Activated CD8-positive, alpha-beta memory T cell treated with anti-CD3 and anti-CD28 coated beads, Interleukin-2, amount 50 U/mL, for 4 hours (primary cell): ENCODE results near the gene FSTL4.

ENCODE experiments used
- DNase-seq: peaks from one replicate; pipeline ENCODE4 v3.0.0-alpha.2; 2020

FSTL4 gene

DNA sequence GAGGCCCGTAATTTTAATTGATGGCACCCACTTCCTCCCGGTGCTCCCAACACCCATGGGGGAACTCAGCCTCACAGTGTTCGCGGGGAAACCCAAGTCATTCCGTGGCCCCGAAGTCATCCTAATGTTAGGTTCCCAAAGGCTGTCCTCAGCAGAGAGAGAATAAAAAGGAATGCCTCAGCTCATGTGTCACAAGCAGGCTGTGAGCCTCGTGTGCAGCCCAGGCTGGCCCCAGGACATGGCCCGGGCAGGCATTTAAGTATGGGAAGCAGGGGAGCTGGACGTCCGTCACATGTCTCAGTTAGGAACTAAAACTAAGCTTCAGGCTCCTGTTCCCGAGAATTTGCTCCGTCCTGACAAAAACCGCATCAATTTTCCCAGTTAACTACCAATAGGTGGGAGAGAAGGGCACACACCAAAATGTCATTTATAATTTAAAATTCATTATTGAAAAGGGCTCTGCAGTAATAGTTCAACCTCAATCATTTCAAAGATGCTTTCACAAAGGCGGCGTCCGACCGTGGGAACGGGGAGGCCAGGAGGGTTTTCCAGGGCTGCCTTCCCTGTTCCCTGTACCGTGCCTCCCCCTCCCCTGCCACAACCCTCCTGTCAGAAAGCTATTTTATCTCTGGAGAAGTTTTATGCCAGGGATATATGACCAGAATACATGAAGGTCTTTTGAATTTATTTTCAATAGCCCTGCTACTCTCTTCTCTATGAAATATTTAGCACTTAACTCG lies 137.3 kb downstream of the FSTL4 start:
- DNase-seq = no peak

DNA sequence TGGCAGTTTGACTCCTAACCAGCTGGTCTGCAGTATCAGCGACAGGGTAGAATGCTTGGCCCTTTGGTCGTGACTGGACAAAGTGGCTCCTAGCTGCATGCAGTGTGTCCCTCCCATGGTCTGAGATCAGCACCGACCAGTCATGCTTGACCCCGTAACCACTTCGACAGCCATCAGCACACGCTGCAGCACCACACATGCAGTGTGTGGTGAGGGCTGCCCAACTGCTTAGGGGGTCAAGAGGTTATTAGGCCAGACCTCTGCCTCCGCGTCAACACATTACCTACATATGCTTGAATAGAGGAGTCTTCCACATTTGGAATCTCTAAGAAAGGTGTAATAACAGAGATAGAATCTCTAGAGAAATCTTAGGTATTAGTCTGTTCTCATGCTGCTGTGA lies 139.1 kb downstream of the FSTL4 start:
- no peak for DNase-seq

DNA sequence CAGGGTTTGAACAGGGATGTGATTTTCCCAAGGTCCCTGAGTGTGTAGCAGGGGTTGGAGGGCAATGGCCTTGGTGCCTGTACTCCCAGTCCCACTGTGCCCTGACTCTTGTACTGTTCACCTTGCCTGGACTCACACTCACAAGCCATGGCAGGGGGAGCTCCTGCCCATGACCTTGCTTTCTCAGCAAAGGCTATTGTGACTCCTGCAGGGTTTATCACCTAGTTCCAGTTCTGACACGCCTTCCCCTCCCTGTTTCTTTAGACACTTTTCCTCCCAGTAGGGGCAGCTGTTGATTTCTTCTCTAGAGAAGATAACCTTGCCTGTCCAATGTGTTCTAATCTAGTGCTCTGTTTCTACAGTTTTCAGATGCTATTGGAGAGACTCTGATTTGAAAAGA lies 139.5 kb downstream of the FSTL4 start:
- DNase-seq = no peak

- no peak for DNase-seq
Measured at GRCh38 chr5:133471699-133472098, 140.6 kb downstream of the FSTL4 start.

DNA sequence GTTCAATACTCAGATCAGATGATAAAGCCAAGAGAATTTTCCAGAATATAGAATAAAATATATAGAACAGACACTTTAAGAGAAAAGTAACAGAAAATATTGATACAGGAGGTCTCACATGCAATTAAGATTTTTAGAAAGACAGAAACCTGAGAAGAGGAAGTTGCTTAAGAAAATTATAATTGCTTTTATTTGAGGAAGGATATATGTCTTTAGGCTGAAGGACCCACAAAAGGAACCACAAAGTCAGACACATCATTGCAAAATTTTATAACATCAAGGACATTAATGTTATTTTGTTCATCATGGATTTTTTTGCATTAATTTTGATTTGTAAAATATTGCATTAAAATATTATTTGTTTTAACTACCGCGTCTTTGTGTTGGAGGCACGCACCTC lies 141.5 kb downstream of the FSTL4 start:
- no peak for DNase-seq

DNA sequence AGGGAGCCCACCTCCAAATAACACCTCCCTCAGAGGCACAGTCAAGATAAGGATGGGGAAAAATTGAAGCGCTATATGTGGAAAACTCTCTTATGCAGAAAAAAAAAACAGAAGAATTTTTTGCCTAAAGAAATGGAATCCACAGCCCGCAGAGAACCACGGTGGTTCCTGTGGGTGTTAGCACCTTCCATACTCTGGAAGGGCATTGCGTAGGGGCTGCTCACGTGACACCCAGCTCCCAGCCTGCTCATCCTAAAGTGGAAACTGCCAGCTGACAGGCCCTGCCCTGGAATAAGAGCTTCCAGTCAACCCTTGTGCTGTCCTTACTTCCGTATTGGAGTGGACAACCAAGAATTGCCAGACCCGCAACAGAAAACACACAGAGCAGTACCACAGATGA lies 142.5 kb downstream of the FSTL4 start:
- DNase-seq = no peak

DNA sequence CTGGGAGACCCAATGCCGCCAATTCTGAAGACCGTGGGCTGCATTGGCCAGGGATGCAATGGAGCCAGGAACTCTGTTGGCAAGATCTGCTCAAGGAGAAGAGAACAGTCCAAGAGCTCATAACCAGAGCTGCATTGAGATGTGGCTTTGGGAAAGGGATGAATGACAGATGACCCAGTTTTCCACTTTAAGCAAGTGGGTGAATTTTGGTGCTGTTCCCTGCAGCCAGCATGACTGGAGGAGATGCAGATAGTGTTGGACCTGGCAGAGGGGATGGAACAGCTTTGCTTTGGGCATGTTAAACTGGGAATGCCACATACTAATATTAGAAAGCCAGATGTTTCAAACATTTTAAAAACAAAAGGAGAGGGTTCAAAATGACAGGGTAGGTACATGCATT lies 143.1 kb downstream of the FSTL4 start:
- no peak for DNase-seq

DNA sequence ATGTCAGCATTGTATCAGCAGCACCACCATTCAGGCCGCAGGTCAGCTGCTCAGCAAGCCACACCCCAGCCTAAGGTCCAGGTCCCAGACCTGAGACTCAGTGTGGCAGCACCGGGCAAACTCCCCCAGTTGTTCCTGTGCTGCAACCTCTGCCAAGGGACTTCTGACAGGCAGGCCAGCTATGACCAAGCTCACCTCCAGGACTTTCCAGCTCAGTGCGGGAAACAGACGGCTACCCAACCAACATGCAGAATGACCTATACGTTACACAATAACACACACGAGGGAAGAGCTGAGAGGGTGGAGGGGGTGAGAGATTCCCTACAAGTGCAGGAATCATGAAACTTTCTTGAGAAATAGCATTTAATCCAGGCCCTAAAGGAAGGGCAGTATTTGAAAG lies 143.7 kb downstream of the FSTL4 start:
- no peak for DNase-seq

DNA sequence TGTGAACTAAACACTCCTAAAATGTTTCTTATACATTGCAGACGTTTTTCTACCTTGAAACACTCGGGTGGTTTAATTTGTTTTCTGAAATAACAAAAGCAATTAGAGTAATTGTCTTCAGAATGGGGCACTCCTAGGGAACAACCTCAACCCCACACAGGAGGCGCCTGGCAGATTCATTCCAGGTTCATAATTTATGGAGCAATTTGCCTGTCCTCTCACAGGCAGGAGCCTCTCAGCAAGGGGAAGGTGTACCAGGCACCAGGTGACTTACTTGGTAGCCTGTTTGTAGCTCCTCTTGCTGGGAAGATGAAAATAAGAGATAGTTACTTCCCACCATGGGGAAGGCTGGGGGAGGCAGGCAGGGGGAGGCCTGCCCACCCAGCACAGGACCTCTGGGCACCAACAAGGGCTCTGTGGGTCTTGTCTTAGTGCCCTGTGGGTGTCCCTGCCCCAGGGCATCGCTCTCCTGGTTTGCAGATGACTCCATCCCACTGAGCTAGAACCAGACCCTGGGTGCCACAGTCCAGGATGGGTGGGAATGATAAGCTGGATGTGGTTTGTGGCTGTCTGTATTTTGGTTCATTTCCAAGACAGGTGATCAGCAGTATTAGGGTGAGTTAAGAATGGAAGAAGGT lies 144.4 kb downstream of the FSTL4 start:
- no peak for DNase-seq

DNA sequence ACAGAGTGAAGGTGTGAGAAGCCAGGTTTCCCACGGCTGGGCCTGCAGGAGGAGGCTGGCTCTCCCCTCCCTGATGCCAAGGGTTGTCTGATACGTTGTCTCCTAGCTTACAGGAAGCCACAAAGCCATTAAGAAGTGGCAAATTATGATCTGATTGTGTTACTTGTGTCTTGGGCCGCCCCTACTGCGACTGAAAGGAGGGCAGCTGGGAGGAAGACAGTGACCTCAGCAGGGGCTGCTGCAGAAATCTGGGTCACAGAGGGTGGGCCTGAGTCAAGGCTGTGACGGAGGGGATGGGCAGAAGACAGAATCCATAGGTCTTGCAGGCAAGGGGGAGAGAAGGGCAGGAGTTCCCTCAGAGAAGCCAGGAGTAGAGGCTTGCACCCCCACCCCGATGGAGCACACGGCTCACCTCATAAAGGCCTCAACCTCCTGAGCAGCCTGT lies 145.0 kb downstream of the FSTL4 start:
- DNase-seq = no peak

GRCh38 chr5:133466556-133467334 lies 145.6 kb downstream of the FSTL4 start:
- DNase-seq = no peak

- no peak for DNase-seq
Measured at GRCh38 chr5:133464013-133464412, 148.3 kb downstream of the FSTL4 start.

GRCh38 chr5:133461796-133462516 lies 150.4 kb downstream of the FSTL4 start:
- no peak for DNase-seq

GRCh38 chr5:133460172-133460758 lies 152.1 kb downstream of the FSTL4 start:
- DNase-seq = no peak

DNA sequence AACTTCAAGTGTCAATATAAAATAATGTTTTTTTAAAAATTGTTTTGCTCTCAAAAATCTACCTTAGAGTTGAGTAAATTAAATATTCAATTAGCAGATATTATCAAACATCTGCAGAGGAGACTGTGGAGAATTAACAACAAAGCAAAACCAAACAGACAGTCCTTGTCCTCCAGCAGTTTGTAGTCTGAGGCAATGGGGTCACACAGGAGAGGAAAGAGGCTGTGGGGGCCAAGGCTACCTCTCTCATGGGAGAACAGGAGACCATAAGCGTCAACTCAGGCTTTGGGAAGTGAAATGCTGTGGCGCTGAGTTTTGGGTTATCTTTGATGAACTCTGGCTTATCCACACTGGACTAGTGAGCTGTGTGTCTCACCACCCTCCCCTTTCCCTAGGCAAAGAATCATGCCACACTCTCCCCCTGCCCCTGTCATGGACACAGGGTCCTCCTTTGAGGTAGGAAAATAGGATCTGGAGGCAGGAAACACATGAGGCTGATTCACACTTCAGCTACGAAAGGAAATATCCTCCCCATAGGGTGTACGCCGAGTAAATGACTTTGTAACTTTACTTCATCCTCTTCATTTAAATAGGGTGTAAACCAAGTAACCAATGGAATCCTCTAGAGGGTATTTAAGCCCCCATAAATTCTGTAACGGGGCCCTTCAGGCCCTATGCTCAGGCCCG lies 152.7 kb downstream of the FSTL4 start:
- no peak for DNase-seq

GRCh38 chr5:133458435-133458834 lies 153.9 kb downstream of the FSTL4 start:
- no peak for DNase-seq

GRCh38 chr5:133457439-133458355 lies 154.6 kb downstream of the FSTL4 start:
- no peak for DNase-seq

GRCh38 chr5:133456933-133457402 lies 155.4 kb downstream of the FSTL4 start:
- DNase-seq = no peak

- DNase-seq = no peak
Measured at GRCh38 chr5:133455676-133456075, 156.7 kb downstream of the FSTL4 start.

DNA sequence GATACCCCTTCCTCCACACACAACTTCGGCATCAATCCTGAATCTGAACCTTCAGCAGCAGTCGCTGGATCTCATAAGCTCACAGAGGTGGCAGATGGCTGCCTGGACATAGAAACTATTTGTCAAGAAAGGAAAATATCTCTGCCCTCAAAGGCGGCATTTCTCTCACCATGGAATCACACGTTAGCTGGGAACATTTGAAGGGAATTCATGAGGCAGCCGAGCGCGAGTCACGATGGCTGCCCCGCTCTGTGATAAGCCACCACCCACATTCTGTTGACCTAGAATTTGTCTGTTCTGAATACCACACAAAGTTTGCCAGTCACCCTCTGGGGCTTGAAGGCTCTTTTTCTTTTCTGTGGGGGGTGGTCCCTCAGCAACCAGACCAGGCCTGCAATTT lies 157.9 kb downstream of the FSTL4 start:
- no peak for DNase-seq

DNA sequence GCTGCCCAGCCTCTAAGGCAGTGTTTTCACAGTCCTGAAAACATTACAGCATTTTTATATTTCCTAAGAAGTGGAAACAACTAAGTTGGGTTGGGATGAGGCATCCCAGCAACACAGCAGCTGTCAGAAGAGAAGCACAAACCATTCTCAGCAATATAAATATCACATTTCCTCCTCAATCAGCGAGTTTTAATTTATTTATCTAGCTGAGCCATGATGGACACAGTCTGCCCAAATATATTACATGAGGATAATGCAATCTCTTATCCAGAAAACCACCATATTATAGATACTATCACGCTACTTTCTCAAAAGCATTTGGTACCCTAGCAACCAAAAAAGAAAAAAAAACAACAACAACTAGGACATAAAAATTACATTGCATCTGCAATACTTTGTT lies 158.5 kb downstream of the FSTL4 start:
- DNase-seq = no peak
